CD4-positive, alpha-beta T cell treated with Interleukin-4 for 1 hour (primary cell): ENCODE measurements around the gene HOXD9.

Source experiments
- DNase-seq, 2 donors: peaks; one replicate each; pipeline ENCODE4 v3.0.0-alpha.2; 2020 to 2022

Gene HOXD9

DNA sequence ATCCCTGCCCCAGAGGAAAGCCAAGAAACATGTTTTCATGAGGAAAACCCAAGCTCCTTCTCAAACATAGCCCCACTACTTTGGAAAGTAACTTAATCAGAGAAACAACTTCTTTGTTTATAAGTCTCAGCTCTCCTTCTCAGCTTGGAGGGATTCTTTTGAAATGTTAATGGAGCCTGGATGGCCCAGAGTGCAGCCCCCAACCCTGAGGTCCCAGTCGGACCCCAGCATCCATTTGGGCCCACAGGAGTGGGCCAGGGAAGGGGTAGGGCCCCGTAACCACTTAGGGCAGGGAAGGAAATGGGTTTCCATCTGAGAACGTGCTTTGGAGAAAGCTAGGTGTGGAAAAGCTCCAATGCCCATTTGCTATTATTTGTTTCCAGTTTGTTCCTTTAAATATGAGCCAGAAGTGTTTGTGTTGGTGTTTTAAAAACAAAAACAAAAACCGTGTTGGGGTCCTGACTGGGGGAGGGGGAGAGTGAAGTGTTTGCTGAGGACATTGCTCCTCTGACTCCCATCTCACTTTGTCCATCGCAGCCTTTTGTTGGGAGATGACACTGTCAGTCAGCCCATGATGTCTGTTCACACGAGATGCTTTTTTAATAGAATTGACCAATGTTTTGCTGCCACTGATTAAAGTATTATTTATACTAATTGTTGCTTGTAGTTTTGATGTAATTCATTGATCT is 33.0 kb downstream of the HOXD9 start:
- DNase-seq = no peak

DNA sequence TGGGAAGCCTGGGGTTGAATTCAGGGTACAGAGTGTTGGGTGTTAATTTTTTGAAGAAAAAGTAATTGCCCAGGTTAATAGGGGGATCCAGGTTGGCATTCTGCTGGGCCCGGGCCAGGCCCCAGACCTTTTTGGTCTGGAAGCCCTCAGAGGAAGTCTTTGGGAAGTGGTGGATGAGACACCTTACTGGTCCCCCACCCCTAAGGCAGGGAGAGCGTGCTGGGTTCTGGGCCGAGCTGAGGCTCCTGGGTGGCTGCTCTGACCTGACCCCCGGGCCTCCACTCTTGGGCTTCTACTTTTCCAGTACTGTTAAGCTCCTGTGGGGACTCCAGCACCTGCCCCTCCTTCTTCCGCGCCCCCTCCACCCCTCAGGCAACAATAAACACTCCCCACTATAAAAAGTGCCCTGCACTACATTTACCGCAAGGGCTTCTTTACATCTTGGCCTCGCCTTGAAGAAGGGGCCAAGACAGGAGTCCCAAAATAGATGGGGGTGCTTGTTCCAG is 33.8 kb downstream of the HOXD9 start:
- DNase-seq = no peak

DNA sequence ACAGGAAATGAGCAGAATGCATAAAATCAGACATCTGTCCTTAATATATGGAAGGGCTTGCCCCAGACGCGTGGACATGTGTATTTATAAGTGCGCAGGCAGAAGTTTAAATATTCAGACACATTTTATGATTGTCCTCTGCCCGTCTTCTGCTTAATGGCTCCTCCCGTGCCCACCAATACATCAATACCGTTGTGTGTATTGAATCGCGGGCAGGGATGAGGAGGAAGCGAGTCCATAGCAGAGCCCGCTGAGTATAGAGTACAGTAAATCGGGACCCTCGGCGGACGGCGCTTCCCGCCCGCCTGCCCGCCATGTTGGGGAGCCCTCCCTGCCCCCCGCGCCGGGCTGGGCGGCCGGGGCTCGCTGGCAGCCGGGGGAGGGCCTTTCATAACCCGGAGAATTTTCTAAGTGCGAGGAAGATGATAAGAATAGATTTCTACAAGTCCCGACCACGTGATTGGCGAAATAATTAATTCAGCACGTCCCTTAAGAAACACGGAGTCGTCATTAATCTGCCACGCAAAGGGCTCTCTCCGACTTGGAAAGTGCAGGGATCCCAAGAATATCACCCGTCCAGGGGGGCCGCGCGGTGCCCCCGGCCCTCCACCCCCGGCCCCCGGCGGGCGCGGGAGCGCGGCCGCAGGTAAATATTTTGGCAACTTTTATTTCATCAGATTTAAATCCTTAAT is 34.4 kb downstream of the HOXD9 start, which contains the start of gene HOXD3:
Gene HOXD3 (plus strand): TSS at position 501 of the 692 bp plus-strand sequence. CDS start 11,808 bp downstream, outside the sequence.
- no peak for DNase-seq

DNA sequence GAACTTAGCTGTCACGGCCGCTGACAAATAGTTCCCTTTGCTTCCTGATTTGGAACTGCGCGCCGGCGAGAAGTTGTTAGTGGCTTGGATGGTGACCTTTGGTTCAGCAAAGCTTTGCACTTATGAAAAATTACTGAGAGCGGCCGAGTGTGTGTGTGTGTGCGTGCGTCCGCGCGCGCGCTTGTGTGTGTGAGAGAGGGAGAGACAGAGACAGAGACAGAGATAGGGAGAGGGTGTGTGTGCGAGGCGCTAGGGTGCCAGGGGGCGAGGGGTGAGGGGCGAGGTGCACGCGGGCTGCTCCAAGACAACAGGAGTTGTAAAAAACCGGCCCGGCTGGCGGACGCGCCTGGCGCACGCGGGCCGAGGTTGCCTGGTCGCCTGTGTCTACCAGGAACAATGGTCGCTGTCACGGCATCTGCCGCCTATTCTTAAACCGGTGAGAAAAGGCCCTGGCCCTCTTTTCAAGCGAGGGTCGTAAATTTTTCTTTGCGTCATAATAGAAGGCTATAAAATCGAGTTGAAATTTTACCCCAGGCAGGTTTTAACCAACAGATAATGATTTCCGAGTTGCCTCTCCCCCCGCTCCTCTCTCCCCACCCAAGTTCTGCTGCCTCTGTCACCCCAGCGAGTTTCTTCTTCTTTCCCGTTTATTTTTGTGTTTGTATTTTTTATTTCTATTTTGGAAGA is 35.1 kb downstream of the HOXD9 start:
- DNase-seq = no peak

DNA sequence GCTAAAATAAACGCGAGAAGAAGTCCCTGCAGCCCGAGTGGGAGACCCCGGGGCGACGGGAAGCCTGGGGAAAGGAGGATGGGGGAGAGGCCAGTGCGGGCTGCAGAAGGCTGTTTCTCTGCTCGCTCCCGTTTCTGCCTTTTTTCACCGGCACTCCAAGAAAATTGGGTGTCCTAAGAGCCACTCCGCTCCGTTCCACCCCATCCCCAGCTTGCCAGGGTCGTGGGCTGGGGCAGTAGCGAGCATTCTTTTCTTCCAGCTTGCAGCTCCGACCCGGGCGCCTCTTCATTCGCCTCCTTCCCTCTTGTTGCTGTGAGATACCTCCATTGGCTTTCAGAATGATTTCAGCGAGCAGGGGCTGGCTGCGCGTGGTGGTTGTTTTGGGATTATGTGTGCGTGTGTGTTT is 35.7 kb downstream of the HOXD9 start:
- no peak for DNase-seq

DNA sequence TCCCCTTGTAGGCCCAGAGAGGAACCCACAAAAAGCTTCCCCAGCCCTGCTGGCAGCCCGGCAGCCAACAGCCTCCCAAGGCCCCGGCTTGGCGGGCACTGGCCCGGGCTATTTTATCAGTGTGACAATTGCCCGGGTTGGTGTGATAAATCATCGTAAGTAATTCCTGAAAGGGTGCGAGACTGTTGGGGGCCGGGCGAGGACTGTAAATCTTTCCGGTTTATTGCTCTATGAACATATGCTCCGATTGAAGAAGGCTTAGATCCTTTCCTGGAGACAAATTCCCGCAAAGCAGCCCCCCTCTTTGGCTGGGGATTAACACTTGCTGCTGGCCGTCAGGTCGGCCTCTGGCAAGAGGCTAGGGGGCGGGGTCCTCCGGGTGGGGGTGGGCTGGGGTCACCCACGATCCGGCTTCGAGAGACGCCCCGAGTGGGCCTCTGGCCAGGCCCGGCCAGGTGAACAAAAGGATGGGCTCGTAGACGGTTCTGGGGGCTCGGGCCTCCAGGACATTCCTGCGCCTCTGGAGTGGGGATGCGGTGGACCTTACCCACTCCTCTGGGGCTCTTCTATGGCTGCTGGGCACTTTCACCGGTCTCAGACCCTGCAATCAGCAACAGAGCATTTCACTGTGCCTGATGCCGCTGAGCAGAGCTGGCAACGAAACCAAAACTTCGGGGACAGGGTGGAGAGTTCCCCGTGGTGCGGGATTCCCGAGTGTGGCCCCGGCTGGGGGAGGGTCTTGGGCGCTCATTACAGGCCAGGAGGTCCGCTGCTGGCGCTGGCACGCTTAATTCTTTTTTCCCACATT is 36.5 kb downstream of the HOXD9 start:
- DNase-seq = no peak

DNA sequence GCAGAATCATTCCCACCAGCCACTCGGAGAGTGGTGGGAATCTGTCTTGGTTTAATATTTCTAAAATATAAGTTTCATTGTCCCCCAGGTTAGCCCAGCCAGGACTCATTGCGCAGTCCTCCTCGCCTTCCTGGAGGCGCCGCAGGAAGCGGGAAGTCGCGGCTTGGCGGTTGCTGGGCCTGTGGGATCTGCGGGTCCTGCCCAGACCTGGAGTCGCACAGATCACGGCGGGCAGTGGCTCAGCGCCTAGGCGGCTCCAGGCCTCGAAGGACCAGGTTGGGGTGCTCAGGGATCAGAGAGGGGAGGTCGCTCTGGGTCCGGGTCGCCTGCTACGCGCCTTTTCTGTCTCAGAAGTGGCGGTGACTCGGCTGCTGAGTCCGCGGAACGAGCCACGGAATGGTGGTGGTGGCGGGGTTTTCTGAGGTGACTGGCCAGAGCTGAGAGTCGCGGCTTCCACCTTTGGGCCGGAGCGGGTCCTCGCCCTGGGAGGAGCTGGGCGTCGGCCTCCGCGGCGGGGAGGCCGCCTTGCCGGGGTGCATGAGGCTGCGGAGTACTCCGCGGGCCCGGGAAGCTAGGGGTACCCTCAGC is 37.2 kb downstream of the HOXD9 start:
- no peak for DNase-seq

DNA sequence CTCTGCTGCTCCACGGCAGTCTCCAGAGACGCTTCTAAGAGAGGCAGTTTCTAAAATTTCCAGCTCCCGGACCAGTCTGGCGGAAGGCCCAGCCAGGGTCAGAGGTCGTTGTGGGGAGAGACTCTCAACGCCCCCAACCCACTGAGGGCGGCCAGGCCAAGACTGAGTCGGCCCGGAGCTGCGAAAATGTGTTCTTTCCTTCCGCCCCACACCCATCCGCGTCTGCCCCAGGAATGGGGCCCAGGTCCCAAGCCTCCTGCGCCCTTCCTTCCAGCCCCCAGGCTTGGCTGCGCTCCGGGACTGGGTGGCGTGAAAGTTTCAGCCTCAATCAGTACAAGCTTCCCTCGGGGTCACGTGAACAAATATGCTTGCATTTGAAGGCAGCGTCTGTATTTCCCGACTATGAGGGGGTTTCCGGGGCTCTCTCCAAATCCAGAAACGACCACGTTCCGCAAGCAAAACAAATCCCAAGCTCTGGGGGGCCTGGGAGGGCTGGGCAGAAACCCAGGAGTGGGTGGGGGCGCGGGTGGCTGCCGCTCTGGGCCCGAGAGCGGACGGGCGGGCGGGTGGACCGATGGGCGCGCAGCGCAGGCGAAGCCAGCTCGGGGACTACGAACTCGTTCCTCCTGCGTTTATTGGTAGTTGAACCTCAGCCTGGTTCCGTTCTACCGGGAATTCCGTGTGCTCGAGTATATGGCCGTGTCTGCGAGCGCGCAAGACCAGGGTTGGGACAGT is 37.9 kb downstream of the HOXD9 start:
- DNase-seq = no peak

DNA sequence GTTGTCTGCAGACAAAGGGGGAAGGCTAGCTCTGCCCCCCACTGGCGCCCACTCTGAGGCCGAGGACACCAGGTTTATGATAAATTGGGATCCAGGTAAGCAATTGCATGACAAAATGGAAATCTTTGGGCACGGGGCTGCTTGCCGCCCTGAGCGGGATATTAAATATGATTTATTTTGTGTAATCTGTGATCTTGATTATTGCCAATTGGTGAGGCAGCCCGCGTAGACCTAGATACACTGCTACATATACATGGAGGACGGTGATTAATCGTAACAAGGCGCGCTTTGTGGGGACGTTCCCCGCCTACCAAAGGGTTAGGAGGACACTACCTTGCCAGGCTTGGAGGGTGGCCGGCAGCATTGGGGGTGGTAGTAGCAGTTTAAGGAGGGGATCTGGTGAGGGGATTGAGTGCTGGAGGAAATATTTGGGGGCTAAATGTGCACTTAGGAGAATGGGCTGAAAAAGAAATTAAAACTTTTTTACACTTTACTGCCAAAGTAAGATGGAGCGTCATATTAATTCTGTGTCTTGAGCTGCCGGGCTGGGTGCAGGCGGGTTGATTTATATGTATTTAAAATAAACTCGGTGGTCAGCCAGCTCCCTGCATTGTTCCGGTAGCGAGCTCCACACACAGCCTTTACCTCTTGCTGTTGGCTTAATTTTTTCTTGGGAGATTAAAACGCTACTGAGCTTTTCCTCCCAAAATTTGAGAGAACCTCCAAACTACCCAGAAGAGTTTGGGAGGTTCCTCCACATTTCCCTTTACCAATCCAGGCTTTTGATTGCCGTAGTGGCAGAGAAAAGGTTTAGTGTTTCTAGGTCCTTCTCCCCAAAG is 38.7 kb downstream of the HOXD9 start:
- DNase-seq = no peak

DNA sequence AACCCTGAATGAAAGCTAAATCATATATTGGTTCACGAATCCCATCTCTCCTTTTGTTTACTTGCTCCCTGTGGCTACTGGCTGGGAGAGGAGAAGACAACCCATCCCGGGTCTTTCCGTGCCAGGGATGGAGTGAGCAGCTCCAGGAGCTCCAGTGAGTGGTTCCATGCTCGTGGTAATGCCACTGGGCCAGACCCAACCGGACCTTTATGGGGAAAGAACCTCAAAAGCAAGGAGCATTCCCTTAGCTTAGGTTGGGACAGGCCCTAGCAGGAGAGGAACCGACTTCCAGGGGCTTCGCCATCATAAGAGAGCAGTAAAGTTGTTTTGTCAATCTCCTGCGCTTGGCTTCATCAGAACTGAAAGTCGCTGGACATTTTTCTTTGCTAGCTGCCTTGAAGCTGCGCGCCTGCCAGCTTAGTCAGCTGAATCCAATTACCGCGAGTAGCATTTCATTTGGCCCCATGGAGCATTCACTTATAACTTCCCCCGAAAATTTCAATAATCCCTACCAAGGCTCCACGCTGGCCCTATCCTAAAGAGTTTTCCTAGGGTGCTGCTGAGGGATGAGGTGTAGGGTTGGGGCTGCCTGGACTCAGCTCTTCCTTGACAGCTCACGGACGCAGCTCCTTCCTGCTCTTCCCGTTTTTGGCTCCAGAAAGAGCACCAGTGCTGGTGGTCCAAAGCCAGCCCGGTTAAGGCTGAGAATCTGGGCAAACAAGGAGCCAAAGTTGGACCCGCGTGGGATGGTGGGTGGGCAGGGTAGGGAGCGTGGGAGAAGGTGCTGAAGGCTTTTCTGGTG is 39.5 kb downstream of the HOXD9 start:
- no peak for DNase-seq

DNA sequence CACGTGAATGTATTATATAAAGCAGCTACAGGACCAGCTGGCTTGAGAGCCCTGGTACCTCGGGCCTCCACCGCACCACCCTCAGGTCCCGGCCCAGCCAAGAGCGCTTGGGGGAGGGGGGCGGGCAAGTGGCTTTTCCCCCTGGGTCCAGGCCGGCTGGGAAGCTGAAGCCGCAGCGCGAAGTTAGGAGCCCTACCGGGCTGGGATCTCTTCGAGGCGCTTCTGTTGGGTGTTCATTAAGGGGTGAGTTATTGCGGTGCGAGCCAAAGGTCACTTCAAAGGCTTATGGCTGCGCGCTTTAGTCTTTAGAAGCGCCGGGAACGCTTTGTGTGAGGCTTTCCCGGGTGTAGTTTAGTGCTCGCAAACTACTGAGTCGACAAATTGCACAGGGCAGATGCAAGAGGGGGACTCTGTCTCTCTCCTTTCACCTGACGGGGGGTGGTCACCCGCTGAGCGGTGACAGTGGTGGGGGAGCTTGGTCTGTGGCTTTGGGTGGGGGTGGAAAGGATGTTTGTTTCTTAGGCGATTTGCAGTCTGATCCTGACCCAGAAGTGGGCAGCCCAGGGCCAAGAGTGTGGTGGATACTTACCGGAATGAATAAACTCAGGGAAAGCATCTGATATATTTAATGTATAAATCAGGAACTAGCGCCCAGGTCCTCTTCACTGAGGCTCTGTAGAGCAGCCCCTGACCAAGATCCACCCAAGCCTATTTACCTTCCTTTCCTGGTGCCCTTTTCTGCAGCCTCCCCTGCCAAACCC is 40.6 kb downstream of the HOXD9 start:
- DNase-seq = no peak

DNA sequence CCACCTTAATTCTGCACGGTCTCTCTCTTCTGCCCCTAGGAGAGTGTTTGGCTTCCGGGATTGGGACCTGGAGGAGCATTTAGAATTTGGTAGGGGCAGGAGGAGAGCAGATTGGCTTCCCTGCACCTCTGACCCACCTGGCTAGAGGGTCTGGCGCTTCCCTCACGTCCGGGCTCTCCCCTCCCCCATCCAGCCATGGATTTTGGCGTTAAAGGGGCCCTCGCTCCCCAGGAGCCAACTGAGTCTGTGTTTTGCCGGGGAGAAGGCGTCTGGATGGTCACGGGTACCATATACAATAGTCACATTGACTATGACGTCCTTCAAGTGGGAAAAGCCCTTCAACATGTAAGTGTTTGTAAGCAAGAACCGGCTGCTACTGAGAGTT is 41.1 kb downstream of the HOXD9 start:
- DNase-seq = no peak

DNA sequence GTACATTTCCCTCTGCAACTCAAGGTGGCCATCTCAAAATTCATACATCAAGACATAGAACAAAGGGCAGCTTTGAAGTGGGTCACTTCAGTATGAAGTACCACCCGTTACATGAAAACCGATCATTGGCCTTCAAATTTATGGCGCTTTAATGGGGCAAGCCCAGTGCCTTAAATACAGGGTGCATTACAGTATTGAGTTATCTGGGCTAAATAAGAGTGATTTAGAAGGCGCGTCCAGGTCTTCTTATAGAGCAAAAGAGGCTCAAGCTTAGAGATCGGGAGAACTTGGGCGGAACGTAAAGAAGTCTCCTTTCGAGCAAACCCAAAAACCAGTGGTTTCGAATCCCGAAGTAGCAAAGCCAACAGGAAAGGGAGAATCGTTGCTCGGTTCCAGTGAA is 41.7 kb downstream of the HOXD9 start:
- no peak for DNase-seq

DNA sequence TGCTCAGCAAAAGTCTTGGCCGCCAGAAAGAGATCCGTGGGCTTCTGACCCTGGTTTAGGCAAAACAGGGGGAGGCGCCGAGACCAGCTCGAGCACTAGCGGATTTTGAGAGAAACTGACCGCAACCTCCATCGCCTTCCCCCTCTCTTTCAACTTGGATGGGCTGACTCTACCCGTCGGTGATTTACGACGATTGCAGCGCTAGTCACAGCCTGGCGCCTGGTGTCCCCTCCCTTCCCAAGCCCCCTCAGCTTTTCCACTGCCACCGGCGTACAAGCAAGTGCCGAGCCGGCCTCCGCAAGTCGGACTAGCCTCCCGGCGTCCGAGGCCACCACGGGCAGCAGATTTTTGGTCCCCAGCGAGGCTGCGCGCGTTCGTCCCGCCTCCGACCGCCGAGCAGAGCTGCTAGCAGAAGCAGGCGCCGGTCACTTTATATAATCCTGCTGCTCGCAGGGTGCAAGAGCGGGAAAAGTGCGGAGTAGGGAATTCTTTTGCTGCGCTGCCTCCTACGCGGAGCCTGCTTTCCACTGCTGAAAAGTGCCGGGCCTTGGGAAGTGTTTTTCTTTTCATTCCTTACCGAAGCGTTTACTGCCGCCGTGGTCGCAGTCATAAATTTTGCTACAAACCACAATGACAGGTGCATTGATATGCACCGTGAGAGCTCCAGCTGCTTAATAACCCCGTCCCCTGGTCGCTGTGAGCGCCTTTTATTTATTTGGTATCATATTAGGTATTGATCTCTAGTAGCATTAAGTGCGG is 42.3 kb downstream of the HOXD9 start:
- no peak for DNase-seq

DNA sequence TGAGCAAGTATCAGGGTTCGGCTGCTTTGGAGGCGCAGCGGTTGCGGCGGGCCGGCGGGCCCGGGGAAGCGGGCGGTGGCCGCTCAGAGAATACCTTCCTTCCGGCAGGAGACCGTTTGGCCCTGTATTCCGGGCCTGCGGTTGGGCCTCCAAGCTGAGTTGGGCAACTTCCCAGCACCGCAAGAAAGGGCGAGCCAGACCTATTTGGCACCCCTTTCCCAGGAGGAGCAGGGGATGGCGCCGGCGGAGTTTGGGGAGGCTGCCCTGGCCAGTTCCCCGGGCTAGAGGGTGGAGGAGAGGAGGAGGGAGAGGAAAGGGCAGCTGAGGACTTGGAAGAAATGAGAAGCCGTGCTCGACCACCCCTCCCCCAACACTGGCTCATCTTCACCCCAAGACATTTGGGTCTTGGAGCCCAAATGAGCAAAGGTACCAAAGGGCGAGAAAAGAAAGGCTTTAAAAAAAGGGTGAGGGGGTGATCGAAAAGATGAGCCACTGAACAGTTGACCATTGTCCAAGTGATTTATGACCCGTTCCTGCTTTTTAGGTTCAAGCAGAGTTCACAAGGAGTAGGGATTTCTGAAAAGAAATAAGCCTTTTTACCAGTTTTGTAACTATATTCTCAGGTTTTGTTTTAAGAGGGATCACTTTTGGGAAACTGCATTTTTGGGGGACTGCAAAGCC is 43.0 kb downstream of the HOXD9 start:
- no peak for DNase-seq

DNA sequence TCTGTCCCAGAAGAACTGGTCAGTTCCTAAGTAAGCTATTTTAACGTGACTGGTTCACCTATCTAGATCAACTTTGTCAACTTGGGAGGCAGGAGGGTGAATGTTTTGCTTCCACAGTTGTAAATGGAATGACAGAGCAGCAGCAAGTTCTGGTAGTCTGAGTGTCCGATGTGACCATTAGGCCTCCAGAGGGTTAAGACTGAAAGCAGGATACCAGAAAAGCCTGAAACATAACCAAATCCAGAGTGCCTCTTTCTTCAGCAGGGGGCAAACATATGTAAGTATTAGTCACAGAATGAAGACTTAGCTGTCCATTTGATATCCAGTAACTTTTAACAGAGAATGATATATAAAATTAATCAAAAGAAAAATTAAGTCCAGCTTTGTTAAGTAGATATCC is 43.8 kb downstream of the HOXD9 start:
- DNase-seq = no peak

DNA sequence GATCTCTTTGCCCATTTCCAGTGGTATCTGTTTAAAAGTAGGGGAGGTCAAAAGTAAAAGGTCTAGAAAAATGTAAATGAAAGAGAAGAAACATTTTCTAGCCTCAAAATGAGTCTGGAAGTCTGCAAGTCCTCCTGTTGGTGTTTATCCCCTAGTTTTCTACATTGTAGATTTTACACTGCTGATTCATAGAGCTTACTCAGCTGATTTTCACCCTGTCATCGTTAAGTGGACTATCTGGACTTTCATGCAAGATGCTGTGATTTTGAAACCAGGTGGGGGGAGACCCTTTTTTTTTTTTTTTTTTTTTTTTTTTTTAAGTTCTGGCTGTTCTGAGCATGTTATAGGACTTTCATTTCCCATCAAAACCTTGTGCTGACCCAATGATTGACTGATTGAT is 44.9 kb downstream of the HOXD9 start:
- no peak for DNase-seq

DNA sequence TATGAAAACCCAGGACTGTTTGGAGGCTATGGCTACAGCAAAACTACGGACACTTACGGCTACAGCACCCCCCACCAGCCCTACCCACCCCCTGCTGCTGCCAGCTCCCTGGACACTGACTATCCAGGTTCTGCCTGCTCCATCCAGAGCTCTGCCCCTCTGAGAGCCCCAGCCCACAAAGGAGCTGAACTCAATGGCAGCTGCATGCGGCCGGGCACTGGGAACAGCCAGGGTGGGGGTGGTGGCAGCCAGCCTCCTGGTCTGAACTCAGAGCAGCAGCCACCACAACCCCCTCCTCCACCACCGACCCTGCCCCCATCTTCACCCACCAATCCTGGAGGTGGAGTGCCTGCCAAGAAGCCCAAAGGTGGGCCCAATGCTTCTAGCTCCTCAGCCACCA is 46.7 kb downstream of the HOXD9 start:
- no peak for DNase-seq
